ENCODE data around the gene KCNT2. TPM values are rescaled to one million over a fixed set of nuclear protein-coding genes. Genes with fewer than 3 reads are reported as not detected.

Gene KCNT2
- total and polyA plus RNA-seq, 8 donors: 2.7 to 6.8 (median 5.1) TPM

DNA sequence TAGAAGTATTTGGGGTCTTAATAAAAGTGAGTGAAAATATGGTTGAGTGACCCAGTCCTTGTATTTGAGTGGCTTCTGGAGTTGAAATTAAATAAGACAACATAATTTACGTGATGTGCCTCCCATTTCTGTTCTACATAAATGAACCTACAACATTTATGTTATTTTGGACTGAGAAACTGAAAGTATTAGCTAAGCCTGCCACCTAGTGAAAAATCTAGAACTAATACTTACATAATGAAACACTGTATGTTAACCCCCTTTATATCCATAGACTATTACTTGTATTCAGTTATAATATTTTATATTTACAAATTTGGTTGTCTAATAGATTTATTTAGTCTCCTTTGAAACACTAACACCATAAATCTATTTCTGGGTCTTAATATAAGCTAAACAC lies 298.9 kb downstream of the KCNT2 start:
- intact Hi-C loops (cut with DNase I): loop anchor here in 1 of 2 donors (10.0 kb wide), 1 partner anchor 165 kb away; no protein-coding TSS in a partner anchor

DNA sequence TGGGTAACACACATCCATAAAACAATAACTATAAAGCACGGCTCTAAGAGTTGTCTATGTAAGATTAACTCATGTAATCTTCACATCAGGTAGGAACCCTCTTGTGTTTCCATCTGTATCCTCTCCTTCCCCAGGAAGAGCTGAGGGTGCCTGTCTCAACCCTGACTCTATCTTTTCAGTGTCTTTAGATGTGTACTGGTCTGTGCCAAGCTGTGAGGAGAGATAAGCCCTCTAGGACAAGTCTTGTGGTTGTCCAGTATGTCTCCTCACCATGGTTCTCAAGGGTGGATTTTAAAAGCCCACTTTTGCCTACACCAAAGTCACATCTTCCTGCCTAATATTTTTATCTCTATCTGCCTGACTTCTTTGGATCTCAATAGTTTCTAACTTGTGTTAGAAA lies 300.1 kb downstream of the KCNT2 start:
- H3K36me3 ChIP-seq: no peaks in the 10 kb centered on the region
- H3K27ac ChIP-seq: no peak overlapping the region
- TF ChIP-seq, protein P1, sequence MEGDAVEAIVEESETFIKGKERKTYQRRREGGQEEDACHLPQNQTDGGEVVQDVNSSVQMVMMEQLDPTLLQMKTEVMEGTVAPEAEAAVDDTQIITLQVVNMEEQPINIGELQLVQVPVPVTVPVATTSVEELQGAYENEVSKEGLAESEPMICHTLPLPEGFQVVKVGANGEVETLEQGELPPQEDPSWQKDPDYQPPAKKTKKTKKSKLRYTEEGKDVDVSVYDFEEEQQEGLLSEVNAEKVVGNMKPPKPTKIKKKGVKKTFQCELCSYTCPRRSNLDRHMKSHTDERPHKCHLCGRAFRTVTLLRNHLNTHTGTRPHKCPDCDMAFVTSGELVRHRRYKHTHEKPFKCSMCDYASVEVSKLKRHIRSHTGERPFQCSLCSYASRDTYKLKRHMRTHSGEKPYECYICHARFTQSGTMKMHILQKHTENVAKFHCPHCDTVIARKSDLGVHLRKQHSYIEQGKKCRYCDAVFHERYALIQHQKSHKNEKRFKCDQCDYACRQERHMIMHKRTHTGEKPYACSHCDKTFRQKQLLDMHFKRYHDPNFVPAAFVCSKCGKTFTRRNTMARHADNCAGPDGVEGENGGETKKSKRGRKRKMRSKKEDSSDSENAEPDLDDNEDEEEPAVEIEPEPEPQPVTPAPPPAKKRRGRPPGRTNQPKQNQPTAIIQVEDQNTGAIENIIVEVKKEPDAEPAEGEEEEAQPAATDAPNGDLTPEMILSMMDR (IDR thresholded peaks at IDR 0.05): no peak
- no peak for DNase-seq
- no peak overlapping the region for H3K4me3 ChIP-seq
- intact Hi-C loops (cut with DNase I): loop anchor here in 1 of 2 donors (10.0 kb wide), 1 partner anchor 163 kb away; no protein-coding TSS in a partner anchor
- H3K27me3 ChIP-seq: no peaks in the 10 kb centered on the region
- no peaks in the 10 kb centered on the region for H3K4me1 ChIP-seq
- no peak for ATAC-seq
- no peaks in the 10 kb centered on the region for H3K9me3 ChIP-seq

More for the DNA sequence above, 298.9 kb downstream of the KCNT2 start:
- no peak overlapping the region for H3K27ac ChIP-seq
- H3K27me3 ChIP-seq: no peaks in the 10 kb centered on the region
- H3K9me3 ChIP-seq: no peaks in the 10 kb centered on the region
- no peak for ATAC-seq
- no peaks in the 10 kb centered on the region for H3K36me3 ChIP-seq
- H3K4me1 ChIP-seq: no peaks in the 10 kb centered on the region
- TF ChIP-seq, protein P1 (IDR thresholded peaks at IDR 0.05): no peak
- no peak overlapping the region for H3K4me3 ChIP-seq
- peak in 2 of 4 donors; percentile 18 to 45 for DNase-seq

DNA sequence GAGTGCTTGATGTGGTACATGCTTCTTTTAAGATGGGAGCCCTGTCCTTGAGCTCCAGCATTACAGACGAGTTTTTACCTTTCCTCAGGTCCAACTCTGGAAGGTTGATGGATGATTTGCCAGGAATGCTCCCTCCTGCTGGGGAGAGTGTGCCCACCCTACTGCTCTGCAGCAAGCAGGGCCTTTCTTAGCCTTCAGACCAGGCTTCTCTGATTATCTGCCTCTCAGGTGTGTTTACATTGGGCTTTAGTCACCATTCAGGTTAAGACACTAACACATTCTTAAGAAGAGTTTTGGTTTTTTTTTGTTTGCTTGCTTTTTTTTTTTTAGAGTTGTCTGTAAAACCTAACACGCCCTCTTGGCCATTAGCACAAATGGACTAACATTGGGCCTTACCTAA lies 301.8 kb downstream of the KCNT2 start:
- TF ChIP-seq, protein P1 (IDR thresholded peaks at IDR 0.05): no peak
- Histone ChIP-seq H3K4me1 (no peaks in the 10 kb centered on the region), H3K27me3 (no peaks in the 10 kb centered on the region), H3K36me3 (no peaks in the 10 kb centered on the region), H3K4me3 (no peak overlapping the region), H3K27ac (no peak overlapping the region), H3K9me3 (no peaks in the 10 kb centered on the region)
- ATAC-seq (no peak), DNase-seq (no peak)
- intact Hi-C loops (cut with DNase I): loop anchor here in 1 of 2 donors (10.0 kb wide), 1 partner anchor 162 kb away; no protein-coding TSS in a partner anchor

GRCh38 chr1:196305216-196305615 lies 303.0 kb downstream of the KCNT2 start:
- ATAC-seq (no peak), DNase-seq (no peak)
- Histone ChIP-seq H3K27me3 (no peaks in the 10 kb centered on the region), H3K9me3 (no peaks in the 10 kb centered on the region), H3K4me3 (no peak overlapping the region), H3K4me1 (no peaks in the 10 kb centered on the region), H3K36me3 (no peaks in the 10 kb centered on the region), H3K27ac (no peak overlapping the region)
- intact Hi-C loops (cut with DNase I): loop anchor here in 1 of 2 donors (10.0 kb wide), 1 partner anchor 160 kb away; no protein-coding TSS in a partner anchor
- TF ChIP-seq, protein P1 (IDR thresholded peaks at IDR 0.05): no peak

DNA sequence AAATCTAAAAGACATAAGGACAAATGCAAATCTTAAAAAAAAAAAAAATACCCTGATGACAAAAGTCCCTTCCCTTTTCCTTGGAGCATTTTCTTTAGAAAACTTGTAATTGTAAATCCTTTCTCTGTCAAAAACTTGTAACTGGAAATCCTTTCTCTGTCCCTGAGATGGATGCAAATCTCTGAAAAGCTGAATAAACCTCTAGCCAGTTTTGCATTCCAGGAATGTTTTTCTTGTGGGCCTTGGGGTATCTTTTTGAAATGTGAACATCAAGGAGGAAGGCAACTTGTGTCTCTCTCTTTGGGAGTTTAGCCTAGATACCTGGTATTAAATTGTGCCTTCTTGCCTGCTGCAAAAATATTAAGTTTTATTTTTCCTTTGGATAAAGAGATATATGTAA lies 305.3 kb downstream of the KCNT2 start:
- TF ChIP-seq, protein P1 (IDR thresholded peaks at IDR 0.05): no peak
- Histone ChIP-seq H3K36me3 (no peaks in the 10 kb centered on the region), H3K4me3 (no peak overlapping the region), H3K27me3 (no peaks in the 10 kb centered on the region), H3K4me1 (no peaks in the 10 kb centered on the region), H3K9me3 (no peaks in the 10 kb centered on the region), H3K27ac (no peak overlapping the region)
- DNase-seq (no peak), ATAC-seq (no peak)
- intact Hi-C loops (cut with DNase I): loop anchor here in 1 of 2 donors (10.0 kb wide), 1 partner anchor 158 kb away; no protein-coding TSS in a partner anchor

All from left lung (tissue), 10 donors.